GM19099 (cell line): ENCODE data around the gene PTPRN2.

Experiments
- POLR2A ChIP-seq: IDR thresholded peaks from 3 replicates; pipeline ENCODE4 v1.6.1; 2011; ENCODE audit warnings: low read depth; ENCODE audit not compliant: insufficient read length; ENCODE audit errors: extremely low read depth

PTPRN2 gene

GRCh38 chr7:158300427-158300826 is 287.2 kb downstream of the PTPRN2 start:
- TF ChIP-seq POLR2A = no peak

GRCh38 chr7:158299607-158300006 is 288.0 kb downstream of the PTPRN2 start:
- TF ChIP-seq POLR2A = no peak

- TF ChIP-seq POLR2A = no peak
Measured at GRCh38 chr7:158296798-158297104, 290.9 kb downstream of the PTPRN2 start.

GRCh38 chr7:158295966-158296797 is 291.4 kb downstream of the PTPRN2 start:
- no peak for TF ChIP-seq POLR2A

GRCh38 chr7:158292948-158293347 is 294.7 kb downstream of the PTPRN2 start:
- TF ChIP-seq POLR2A = no peak

GRCh38 chr7:158291998-158292397 is 295.6 kb downstream of the PTPRN2 start:
- TF ChIP-seq POLR2A = no peak

- no peak for TF ChIP-seq POLR2A
Measured at GRCh38 chr7:158289761-158290523, 297.7 kb downstream of the PTPRN2 start.

- TF ChIP-seq POLR2A = no peak
Measured at GRCh38 chr7:158289231-158289630, 298.4 kb downstream of the PTPRN2 start.

- TF ChIP-seq POLR2A = no peak
Measured at GRCh38 chr7:158286210-158286609, 301.4 kb downstream of the PTPRN2 start.

- no peak for TF ChIP-seq POLR2A
Measured at GRCh38 chr7:158285383-158285770, 302.2 kb downstream of the PTPRN2 start.

- no peak for TF ChIP-seq POLR2A
Measured at GRCh38 chr7:158284617-158285382, 302.8 kb downstream of the PTPRN2 start.

- no peak for TF ChIP-seq POLR2A
Measured at GRCh38 chr7:158284121-158284520, 303.5 kb downstream of the PTPRN2 start.

- no peak for TF ChIP-seq POLR2A
Measured at GRCh38 chr7:158283016-158283974, 304.3 kb downstream of the PTPRN2 start.

GRCh38 chr7:158282461-158283001 is 305.1 kb downstream of the PTPRN2 start:
- TF ChIP-seq POLR2A = no peak
